A549 (cell line): ENCODE data around the gene POLE2.

Source experiments
- EHF ChIP-seq: fragments of 250-450 bp; sonication (Bioruptor Pico); IDR thresholded peaks from 2 replicates; pipeline ENCODE4 v1.5.0; 2020; ENCODE audit warnings: mild to moderate bottlenecking
- EHMT2 ChIP-seq: fragments of 200-600 bp; sonication (generic); IDR thresholded peaks from 2 replicates; pipeline ENCODE4 v1.6.1; 2016; ENCODE audit warnings: antibody characterized with exemption, low read depth, mild to moderate bottlenecking, moderate library complexity
- JUN ChIP-seq, 2 experiments: fragments of >200 bp; sonication (Bioruptor Twin); formaldehyde crosslinking; IDR thresholded peaks; 2 replicates in 1 of 2; 3 replicates in 1 of 2; pipeline ENCODE4 v1.6.1; 2016 to 2017
- MYC ChIP-seq: IDR thresholded peaks from 2 replicates; pipeline ENCODE4 v1.6.1; 2012; ENCODE audit warnings: mild to moderate bottlenecking, inconsistent platforms, low read length, improper control_type of control experiment, borderline replicate concordance
- ZFP36 ChIP-seq: fragments of 450-650 bp; IDR thresholded peaks from 2 replicates; pipeline ENCODE4 v1.6.1; 2014; ENCODE audit warnings: borderline replicate concordance; ENCODE audit not compliant: partially characterized antibody
- TF ChIP-seq, protein P1 (sequence below): fragments of >200 bp; sonication (Bioruptor Twin); formaldehyde crosslinking; IDR thresholded peaks from 3 replicates; pipeline ENCODE4 v1.5.1; 2016

DNA sequence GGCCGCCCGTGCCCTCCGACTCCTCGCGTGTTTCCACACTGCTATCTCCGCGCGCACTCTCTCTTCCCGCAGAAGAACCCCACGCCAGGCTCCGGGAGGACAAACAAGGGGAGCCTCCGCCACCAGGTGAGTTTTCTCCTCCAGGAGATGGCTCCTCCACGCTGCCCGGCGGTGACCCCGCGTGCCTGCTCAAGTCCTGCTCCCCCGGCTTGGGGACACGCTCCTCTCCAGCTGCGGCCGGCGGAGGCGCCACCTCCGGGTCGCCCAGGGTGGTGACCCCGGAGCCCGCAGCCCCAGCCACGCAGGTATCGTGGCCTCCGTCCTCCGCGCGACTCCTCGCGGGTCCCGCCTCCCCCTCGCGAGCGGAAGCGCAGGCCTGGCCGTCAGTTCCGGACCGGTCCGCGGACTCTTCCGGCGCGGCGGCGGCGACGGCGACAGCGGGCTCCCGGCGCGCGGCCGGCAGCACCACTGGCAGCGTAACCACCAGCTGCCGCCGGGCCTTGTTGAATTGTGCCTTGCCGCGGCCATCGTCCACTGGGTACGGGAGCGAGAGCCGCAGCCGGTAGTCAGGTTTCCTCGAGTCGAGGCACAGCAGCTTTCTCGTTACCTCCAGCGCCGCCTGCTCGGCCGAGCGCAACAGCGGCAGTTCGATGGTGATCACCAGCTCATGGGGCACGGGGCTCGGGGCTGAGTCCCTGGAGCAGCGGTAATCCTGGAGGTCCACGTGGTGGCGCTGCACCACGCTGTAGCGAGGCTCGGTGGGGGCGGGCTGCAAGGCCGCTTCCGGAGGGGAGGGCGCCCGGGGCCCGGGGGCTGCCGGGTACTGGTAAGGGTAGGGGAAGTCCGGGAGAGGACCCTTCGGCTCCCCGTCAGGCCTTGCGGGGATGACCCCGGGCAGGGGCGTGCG lies 54.1 kb downstream of the POLE2 start:
- TF ChIP-seq MYC: no peak; the same call in 1 of the 2 replicates
- no peak for TF ChIP-seq EHF (CRISPR knock-in tag)
- TF ChIP-seq, protein P1, sequence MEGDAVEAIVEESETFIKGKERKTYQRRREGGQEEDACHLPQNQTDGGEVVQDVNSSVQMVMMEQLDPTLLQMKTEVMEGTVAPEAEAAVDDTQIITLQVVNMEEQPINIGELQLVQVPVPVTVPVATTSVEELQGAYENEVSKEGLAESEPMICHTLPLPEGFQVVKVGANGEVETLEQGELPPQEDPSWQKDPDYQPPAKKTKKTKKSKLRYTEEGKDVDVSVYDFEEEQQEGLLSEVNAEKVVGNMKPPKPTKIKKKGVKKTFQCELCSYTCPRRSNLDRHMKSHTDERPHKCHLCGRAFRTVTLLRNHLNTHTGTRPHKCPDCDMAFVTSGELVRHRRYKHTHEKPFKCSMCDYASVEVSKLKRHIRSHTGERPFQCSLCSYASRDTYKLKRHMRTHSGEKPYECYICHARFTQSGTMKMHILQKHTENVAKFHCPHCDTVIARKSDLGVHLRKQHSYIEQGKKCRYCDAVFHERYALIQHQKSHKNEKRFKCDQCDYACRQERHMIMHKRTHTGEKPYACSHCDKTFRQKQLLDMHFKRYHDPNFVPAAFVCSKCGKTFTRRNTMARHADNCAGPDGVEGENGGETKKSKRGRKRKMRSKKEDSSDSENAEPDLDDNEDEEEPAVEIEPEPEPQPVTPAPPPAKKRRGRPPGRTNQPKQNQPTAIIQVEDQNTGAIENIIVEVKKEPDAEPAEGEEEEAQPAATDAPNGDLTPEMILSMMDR: peak; percentile 84
- peak; percentile 71 to 95 for TF ChIP-seq JUN (IDR thresholded peaks at IDR 0.05)
- TF ChIP-seq EHMT2: no peak
- TF ChIP-seq ZFP36: peak; percentile 5
